Midbrain (tissue), 1 donor: ENCODE results near the gene MRC1.

ENCODE experiments used
- DNase-seq: peaks from one replicate; lab custom pipeline; 2025; lab: John Stamatoyannopoulos, UW

Gene MRC1

DNA sequence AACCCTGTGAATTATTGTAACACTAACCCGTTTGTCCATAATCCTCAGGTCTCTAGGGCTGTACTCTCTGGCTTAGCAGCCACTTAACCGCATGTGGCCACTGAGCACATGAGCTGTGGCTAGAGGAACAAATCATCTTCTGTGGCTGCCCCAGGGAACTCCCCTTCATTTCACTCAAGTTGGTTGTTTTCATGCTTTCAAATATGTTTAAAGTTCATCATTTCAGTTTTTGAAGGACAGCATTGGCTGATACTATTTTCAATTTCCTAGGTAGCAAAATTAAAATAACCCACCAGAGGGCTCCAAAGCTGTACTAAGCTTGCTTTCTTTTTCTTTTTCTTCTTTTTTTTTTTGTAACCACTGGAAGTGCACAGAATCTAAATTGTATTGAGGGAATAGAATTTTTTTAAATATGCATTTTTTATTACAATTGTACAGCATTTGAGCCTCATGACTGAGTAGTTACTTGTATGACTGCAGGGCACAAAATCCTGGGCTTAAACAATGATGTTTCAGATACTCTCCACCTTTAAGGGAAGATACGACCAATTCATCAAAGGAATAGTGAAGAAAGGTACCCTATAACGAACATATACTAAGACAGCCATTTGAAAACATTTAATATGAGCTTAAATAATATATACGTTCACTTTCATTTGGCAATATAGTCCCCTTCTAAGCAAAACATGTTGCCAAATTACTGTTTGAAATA, 38.6 kb downstream of the MRC1 start:
- peak; percentile 48 for DNase-seq

DNA sequence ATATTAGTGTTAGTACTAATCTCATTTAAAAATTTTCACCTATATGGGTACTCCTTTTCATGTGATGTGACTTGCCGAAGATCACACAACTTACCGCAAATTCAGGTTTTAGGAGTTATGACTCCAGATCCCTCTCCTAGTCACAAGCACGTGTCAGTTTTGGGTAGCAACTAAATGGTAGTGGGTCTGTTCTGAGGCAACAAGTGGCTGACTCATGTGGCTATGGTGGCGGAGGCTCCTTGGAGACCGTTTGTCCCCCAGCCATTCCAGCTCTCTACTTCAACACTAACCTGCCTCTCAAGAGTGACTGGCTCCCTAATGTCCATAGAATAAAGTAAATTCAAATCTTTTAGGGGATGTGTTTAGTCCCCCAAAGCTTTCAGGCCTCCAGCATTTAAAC, 39.5 kb downstream of the MRC1 start:
- no peak for DNase-seq

DNA sequence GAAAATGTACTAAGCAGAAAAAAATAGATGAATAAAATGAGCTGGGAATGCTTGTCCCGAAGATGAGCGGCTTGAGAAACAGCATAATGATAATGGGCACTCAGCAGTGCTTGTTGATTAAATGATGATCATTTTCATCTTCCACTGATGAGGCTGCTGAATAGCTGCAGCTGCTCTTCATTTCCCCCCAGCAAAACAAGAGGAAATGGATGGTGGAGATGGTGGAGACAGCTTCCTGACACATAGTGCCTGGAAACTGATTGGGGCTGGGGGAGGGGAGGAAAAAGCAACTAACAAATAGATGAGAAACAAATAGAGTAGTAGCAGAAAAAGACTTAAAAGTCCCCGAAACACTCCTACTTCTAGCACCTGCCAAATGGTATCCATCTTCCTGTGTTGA, 41.4 kb downstream of the MRC1 start:
- no peak for DNase-seq

GRCh38 chr10:17851611-17852010, 42.5 kb downstream of the MRC1 start:
- DNase-seq: peak; percentile 54

DNA sequence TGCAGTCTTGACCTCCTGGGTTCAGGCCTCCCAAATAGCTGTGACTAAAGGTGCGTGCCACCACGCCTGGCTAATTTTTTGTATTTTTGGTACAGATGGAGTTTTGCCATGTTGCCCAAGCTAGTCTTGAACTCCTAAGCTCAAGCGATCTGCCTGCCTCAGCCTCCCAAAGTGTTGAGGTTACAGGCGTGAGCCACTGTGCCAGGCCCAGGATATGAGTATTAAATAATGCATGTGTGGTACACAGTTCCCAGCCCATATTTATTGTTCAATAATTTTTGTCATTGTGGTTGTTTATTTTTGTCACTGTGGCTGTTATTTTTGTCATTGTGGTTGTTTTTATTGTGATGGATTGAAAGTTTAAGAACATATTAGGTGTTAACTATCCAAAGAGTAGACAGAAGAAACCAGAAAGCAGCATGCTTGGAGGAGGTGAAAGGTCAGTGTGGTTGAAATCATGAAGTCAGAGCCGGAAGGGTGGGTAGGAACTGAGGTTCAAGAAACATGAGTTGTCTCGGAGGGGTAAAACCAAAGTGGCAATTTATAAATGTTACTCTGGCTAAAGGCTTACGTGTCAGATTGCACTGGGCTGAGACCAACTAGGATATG, 45.0 kb downstream of the MRC1 start:
- DNase-seq: no peak

DNA sequence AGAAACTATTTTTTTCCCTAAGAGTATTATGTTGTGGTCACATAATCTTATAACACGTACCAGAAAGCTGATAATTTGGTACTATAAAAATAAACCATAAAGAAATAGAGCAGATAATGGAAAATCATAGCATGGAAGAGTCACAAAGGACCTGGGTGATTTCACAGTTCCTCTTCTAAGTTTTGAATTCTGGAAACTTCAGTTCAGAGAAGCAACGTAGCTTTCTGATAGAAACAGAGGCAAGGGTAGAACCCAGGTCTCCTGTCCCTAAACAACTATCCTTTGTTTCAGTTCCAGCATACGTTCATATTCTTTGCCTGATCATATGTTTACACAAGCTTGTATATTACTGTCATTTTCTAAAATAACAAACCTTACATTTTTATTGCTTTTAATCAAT, 47.9 kb downstream of the MRC1 start:
- no peak for DNase-seq

DNA sequence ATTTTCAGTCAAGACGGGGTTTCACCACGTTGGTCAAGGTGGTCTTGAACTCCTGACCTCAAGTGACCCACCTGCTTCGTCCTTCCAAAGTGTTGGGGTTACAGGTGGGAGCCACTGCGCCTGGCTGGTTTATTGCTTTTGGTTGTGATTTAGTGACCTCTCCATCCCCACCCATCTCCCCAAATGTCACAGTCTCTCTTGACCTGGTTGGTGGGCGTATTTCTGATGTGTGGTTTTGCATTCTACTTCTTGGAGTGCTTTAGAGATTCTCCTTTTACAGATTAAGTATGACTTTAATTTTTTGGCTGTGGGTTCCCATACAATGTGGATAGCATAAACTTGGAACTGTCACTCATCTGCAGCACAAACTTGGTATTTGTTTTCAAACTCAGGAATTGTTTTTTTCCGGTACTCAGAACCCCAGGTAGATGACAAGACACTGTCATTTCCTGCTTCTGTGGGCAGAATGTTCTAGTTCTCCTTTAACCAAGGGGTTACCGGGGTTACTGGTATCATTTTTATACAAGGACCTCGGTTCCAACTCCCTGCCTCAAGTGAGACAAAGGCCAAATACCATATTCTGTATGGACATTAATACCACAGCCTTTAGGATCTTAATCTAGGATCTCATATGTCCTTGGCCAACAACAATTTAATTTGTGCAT, 50.5 kb downstream of the MRC1 start:
- no peak for DNase-seq

GRCh38 chr10:17861760-17862159, 52.6 kb downstream of the MRC1 start:
- no peak for DNase-seq

GRCh38 chr10:17865351-17865750, 56.2 kb downstream of the MRC1 start:
- DNase-seq: no peak

DNA sequence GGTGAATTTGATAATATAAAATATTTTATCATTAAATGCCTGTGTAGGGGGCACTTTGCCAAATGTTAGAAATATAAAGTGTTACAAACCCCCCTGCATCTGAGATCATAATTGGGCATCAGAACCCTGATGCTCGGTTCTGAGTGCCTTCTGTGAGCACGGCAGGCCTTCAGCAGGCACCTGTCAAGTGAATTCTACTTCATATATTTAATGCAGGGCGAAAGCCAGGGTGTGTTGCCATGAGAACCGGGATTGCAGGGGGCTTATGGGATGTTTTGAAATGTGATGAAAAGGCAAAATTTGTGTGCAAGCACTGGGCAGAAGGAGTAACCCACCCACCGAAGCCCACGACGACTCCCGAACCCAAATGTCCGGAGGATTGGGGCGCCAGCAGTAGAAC, 57.2 kb downstream of the MRC1 start:
- DNase-seq: no peak

DNA sequence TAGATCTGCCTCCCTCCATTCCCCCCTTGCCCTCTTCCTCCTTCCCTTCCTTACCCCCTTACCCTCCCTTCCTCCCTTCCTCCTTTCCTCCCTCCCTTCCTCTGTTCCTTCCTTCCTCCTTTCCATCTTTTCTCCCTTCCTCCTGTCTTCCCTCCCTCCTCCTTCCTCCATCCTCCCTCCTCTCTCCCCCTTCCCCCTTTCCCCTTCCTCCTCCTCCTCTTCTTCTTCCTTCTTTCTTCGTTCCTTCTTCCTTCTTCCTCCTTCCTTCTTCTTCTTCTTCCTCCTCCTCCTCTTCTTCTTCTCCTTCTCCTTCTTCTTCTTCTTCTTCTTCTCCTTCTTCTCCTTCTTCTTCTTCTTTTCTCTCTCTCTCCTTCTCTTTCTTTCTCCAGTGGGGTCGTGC, 57.9 kb downstream of the MRC1 start:
- no peak for DNase-seq

DNA sequence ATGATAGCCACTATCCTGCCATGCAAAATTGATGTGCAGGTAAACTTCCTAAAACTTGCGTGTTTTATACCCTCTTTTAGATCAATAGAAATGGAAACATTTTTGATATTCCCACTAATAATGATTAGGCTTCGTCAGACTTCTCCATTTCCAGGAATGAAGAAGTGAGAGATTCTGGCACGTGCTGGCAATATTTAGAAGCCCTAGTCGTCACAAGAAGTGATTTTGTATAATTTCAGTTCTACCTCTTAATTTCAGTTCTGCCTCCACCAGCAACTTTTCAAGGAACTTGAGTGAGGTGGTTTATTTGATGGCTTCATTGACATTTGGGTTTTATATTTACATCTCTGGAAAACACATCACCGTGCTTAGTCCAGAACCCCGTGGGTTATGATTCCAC, 61.9 kb downstream of the MRC1 start:
- DNase-seq: no peak

GRCh38 chr10:17872191-17873091, 63.3 kb downstream of the MRC1 start:
- DNase-seq: peak; percentile 18

GRCh38 chr10:17873946-17874345, 64.8 kb downstream of the MRC1 start:
- no peak for DNase-seq

- DNase-seq: no peak
Measured at GRCh38 chr10:17877121-17877520, 68.0 kb downstream of the MRC1 start.

DNA sequence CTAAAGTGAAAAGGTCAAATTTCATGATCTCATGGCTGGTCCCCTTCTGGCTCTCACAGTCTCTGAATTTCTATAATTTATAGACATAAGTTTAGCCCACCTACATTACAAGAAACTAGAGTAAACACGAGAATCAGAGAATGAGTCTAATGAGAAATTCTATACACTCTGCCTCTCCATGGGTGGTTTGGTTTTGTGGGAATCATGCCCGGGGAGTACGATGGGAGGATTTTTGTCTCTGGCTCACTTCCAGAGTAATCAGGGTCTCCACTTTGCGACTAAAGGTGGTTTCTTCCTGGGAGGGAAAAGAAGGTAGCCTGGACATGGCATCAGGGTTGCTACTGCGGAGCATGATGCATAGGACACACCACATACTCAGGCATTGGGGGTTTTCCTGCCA, 69.7 kb downstream of the MRC1 start:
- no peak for DNase-seq

GRCh38 chr10:17880601-17881000, 71.5 kb downstream of the MRC1 start:
- DNase-seq: no peak

- DNase-seq: peak; percentile 40
Measured at GRCh38 chr10:17882557-17882956, 73.4 kb downstream of the MRC1 start.

DNA sequence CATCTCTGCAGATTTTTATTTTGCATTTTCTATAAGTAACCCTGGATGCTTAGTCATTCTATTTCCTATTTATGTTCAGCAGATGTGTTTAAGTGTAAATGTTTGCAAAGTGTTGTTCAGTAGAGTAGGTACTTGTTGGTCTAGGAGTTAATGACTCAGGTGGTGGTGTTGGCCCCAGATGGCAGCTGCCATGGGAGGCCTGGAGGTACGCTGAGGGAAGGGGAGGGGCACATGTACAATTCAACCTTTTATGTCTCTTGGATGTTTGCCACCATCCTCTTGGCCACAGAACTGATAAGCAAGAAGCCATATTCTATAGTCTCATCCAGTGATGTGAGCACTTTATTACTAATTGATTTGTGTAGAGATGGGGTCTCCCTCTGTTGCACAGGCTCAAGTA, 74.5 kb downstream of the MRC1 start:
- DNase-seq: no peak

- no peak for DNase-seq
Measured at GRCh38 chr10:17888189-17888588, 79.0 kb downstream of the MRC1 start.

DNA sequence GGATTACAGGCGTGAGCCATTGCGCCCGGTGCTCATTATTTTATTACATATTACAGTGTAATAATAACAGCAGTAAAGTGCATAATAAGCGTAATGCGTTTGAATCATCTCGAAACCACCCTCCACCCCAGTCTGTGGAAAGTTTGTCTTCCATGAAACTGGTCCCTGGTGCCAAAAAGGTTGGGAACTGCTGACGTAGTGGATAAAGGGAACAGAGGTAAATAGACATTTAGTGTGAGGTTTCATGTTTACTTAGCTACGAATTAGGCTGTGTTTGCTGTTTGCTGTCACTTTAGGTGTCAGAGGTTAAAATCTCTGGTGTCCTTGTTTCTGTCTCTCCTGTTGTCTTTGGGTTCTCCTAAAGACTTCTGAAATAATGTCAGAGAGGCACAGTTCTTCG, 82.3 kb downstream of the MRC1 start:
- DNase-seq: no peak

DNA sequence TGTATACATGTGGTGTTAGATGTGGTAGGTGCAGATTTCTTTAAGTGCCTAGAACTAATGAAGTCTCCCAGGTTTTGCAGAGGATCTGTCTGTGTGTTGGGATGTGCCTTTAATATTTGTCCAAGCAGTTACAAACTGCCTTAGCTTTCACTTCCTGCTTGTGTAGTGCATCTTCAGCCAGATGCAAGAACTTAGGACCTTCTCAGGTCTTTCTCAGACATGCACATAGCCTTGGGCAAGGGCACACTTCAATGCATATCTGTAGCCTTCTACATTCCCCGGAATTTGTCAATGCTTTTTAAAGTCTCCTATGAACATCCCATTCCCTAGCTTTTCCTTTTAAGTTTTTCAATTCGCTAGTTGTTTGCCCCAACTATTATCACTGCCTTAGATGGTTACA, 95.4 kb downstream of the MRC1 start:
- no peak for DNase-seq
